Measurements from ENCODE around the gene SPDYC. TPM values are rescaled to one million over a fixed set of nuclear protein-coding genes. Genes with fewer than 3 reads are reported as not detected.
A peak's percentile ranks its signal among the peaks of the same experiment; 100 is the strongest.

SPDYC gene
- total and polyA plus RNA-seq, 9 of the 15 experiments (the other 6 are each of a cell fraction or from before 2014, with no cell fraction given), result 4.4 to 18.8 (median 9.2) TPM

DNA sequence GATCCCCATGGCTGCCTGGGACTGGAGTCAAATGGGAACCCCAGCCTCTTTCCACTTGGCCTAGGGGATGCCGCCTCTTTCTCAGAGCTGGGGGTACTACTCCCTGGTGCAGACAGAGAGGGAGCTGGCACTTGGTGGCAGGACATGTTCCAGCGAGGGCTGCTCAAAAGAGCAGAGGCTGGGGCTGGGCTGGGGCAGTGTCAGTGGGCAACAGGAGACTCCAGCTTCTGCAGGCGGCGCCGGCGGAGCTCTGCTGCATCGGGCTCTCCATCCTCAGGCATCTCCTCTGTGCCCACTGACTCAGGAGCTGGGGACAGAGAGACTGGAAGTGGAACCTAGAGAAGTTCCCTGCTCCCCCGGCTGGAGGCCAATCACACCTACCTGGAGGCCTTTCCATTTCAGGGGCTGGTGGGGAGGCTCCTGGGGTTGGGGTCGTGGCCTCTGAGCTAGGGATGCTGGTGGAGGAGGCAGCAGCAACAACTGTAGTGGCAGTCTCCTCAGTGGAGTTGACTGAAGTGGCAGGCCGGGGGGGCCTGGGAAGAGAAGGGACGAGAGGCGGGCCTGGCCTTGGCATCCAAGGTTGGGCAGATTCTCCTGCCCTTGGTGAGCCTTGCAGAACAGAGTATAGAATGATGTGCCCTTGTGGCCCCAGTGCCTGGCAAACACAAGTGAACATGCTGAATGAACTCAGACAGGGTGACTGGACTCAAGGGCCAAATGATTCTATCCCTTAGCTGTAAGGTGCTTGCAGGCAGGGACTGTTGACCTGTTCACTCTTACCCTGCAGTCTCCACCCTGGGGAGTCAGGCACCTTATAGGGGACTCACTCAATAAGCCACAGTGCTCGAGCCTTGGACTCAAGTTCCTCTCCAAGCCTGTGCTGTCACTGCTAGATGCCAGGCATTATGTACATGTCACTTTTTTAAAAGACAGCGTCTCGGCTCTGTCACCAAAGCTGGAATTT, 41.6 kb upstream of the SPDYC start:
- CTCF ChIA-PET (ENCODE audit: low intra/inter-chr PET ratio), result no interaction called here
- Histone ChIP-seq H3K4me1 (replicated peaks in 1 of 2; ENCODE audit: control insufficient read depth in 2 of 2, insufficient read depth in 2 of 2, low read length in 2 of 2) (peaks cover 12 to 32% of the 10 kb centered on the region in 2 experiments; a peak in 4 of 5 replicates), H3K79me2 (ENCODE audit: control insufficient read depth, insufficient read depth, low read length) (peaks cover 42% of the 10 kb centered on the region), H3K4me2 (ENCODE audit: insufficient read depth, low read length) (no peak overlapping the region), H3K27ac (ENCODE audit: extremely low read depth, low read depth, low read length) (no peak overlapping the region), H3K9me3 (replicated peaks; ENCODE audit: control insufficient read depth, insufficient read depth, low read depth, low read length) (no peaks in the 10 kb centered on the region), H2AFZ (ENCODE audit: low read depth, low read length) (no peak overlapping the region), H3K9ac (ENCODE audit: insufficient read depth in 1 of 2, low read depth in 2 of 2, low read length in 2 of 2) (peak overlapping the region in 1 of 2 experiments; percentile 21; a peak in 1 of 4 replicates), H3K27me3 (ENCODE audit: control insufficient read depth in 2 of 2, insufficient read depth in 2 of 2, low read length in 2 of 2) (no peaks in the 10 kb centered on the region), H3K36me3 (ENCODE audit: control insufficient read depth, insufficient read depth, low read length) (peaks cover 91% of the 10 kb centered on the region), H3K4me3 (no peak overlapping the region), H4K20me1 (replicated peaks; ENCODE audit: control insufficient read depth, insufficient read depth, low read length) (peaks cover 13% of the 10 kb centered on the region; the same call in 1 of the 2 replicates), H3K9me1 (ENCODE audit: control insufficient read depth, insufficient read depth, low read length) (peaks cover 4% of the 10 kb centered on the region)
- no TSS peak for BruUV-seq (replicated peaks)
- in situ Hi-C loops (cut with MboI) (no loop called here), intact Hi-C loops (cut with micrococcal nuclease) (no loop called here)
- 90% methylated on average over 11 of the region's 15 CpGs for WGBS (ENCODE audit: insufficient coverage, low coverage, missing lambda C conversion rate)
- DNase-seq (ENCODE audit: extremely low read depth in 1 of 4, low spot score in 3 of 4) (peak in 1 of 4 experiments; percentile 14), FAIRE-seq (no peak), ATAC-seq (peak; percentile 12)
- peak; percentile 34; the same call in 1 of the 2 replicates for TF ChIP-seq POLR2A (conservative IDR thresholded peaks at IDR 0.05)
- no peak for TF ChIP-seq EHMT2 (IDR thresholded peaks at IDR 0.05)
- no peak for TF ChIP-seq RFX5 (IDR thresholded peaks at IDR 0.05; ENCODE audit: low read depth, low read length)
- no peak for TF ChIP-seq NFRKB (IDR thresholded peaks at IDR 0.05; ENCODE audit: low read depth)
- 0 out of 2 replicates have a peak, but pooled peaks have one; percentile 9 for TF ChIP-seq POLR2AphosphoS2 (IDR thresholded peaks at IDR 0.05; ENCODE audit: low read length)
- TF ChIP-seq THRB (CRISPR knock-in tag; conservative IDR thresholded peaks at IDR 0.05), result no peak
- peak; percentile 39; the same call in 1 of the 2 replicates for TF ChIP-seq SUPT5H (IDR thresholded peaks at IDR 0.05)
- TF ChIP-seq POLR2G (IDR thresholded peaks at IDR 0.05; ENCODE audit: low read depth, low read length), result peak; percentile 74
- TF ChIP-seq MCM2 (IDR thresholded peaks at IDR 0.05; ENCODE audit: low read depth), result no peak
- TF ChIP-seq RBFOX2 (IDR thresholded peaks at IDR 0.05; ENCODE audit: low read depth, low read length), result peak; percentile 68; the same call in 1 of the 2 replicates
- no peak for TF ChIP-seq SRF (CRISPR knock-in tag; IDR thresholded peaks at IDR 0.05)
- POLR2A ChIA-PET, result interaction anchor here (0.6 to 4.2 kb wide), 10 partner anchors 9 to 371 kb away, joined by 3 to 20 read pairs (median 4); partner anchors contain the start of genes MALAT1, SPDYC, TM7SF2 and ZNHIT2
